ENCODE results near the gene ZNHIT1. TPM values are rescaled to one million over a fixed set of nuclear protein-coding genes. Genes with fewer than 3 reads are reported as not detected.
A peak's percentile ranks its signal among the peaks of the same experiment; 100 is the strongest.

Gene ZNHIT1
- polyA plus RNA-seq, 1 donor (not counting 4 experiments of a cell fraction or from before 2014, with no cell fraction given): 46.4 TPM

DNA sequence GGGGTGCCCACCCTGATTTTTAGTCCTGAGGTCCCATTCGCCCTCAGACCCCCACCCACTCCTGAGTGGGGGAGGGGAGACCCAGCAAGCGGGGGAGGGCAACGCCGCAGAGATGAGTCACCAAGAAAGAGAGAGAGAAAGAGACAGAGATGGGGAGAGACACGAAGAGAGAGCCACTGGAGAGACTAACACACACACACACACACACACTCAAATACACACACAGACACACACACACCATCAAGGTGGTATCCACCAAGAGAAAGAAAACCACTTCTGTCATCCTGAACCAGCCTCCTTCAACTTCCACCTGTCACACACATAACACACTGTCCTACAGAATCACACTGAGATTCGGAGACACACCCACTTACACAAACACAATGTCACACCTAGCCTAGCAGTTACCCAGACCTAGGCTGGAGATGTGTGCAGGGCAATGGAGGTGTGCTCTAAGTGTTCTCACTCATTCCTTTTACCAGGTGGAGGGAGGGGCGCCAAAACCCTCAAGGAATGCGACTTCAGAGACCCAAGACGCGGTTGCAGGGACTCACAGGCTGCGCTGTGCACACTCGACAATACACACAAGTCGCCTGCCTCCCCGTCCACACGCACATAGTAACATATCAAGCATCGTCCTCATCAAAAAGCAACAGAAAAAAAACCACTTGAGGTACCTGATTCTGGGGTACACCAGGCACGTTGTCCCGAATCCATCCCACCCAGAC is 48.7 kb upstream of the ZNHIT1 start:
- dilution Hi-C loops (cut with MboI; ENCODE audit: extremely low pct_ligation_motif_present, low sequenced_read_pairs): no loop called here
- Histone ChIP-seq H3K36me3 (ENCODE audit: control insufficient read depth in 2 of 2, extremely low read depth in 1 of 2, insufficient read depth in 2 of 2, low read length in 2 of 2) (no peaks in the 10 kb centered on the region), H3K9me3 (ENCODE audit: control insufficient read depth, low read depth, low read length) (no peaks in the 10 kb centered on the region), H2AFZ (ENCODE audit: control insufficient read depth, low read length) (no peak overlapping the region), H3K79me2 (ENCODE audit: control insufficient read depth, insufficient read depth, low read length) (no peaks in the 10 kb centered on the region), H3K4me1 (ENCODE audit: control insufficient read depth, extremely low read depth, insufficient read depth, low read length) (peaks cover 38% of the 10 kb centered on the region), H3K27ac (ENCODE audit: control insufficient read depth, insufficient read depth, low read length) (no peak overlapping the region), H3K9me1 (ENCODE audit: control insufficient read depth, extremely low read depth, insufficient read depth, low read length) (no peaks in the 10 kb centered on the region), H3K9ac (ENCODE audit: control insufficient read depth, extremely low read depth, insufficient read depth, low read length) (no peak overlapping the region), H3K4me3 (ENCODE audit: control insufficient read depth in 2 of 3, extremely low read depth in 1 of 3, insufficient read depth in 2 of 3, low read depth in 1 of 3, low read length in 3 of 3) (peak overlapping the region in 1 of 3 experiments; percentile 4), H4K20me1 (ENCODE audit: control insufficient read depth, extremely low read depth, insufficient read depth, low read length) (peaks cover 3% of the 10 kb centered on the region), H3K27me3 (ENCODE audit: control insufficient read depth, extremely low read depth, insufficient read depth, low read length) (peaks cover 94% of the 10 kb centered on the region), H3K4me2 (ENCODE audit: control insufficient read depth, extremely low read depth, insufficient read depth, low read depth, low read length) (peak overlapping the region; percentile 66)
- DNase-seq (ENCODE audit: low read depth, low spot score) (no peak), FAIRE-seq (peak; percentile 26)
- no peak for TF ChIP-seq EZH2 (IDR thresholded peaks at IDR 0.05; ENCODE audit: low read length)
- no peak for TF ChIP-seq CTCF (optimal IDR thresholded peaks at IDR 0.05 in 1 of 3, IDR thresholded peaks at IDR 0.05 in 1 of 3, conservative IDR thresholded peaks at IDR 0.05 in 1 of 3; ENCODE audit: extremely low read depth in 1 of 3, insufficient read depth in 2 of 3, low read length in 3 of 3)

DNA sequence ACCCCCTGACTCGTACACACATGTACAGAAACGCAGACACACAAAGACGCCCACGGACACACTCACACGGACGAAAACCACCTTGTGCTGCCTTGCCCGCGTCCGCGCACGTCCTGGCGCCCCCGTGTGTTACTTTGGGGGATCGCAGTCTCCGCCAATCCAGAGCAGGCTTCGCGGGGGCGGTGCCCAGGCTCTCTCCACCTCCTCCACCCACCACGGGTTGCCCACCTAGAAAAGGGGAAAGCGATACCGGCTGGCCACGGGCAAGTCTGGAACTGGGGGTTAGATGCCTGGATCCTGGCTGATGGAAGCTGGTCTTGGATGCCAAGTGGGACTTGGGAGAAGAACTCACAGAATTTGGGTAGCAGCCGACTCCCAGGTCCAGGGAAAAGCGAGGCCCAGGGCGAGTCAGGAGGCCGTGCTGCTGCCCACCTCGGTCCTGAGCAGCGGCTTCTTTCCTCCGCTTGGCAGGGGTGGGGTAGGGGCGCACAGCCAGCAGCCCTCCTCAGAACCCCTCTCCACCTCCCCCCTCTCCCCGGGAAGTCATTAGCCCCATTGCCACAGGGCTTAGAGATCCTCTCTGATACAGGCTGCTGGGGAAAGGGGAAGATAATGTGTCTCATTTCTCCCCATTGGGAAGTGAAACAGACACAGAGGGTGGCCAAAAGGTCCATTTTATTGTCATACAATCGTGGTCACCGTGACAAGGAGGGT is 48.0 kb upstream of the ZNHIT1 start:
- H3K36me3 ChIP-seq (ENCODE audit: control insufficient read depth in 2 of 2, extremely low read depth in 1 of 2, insufficient read depth in 2 of 2, low read length in 2 of 2): no peaks in the 10 kb centered on the region
- peak overlapping the region; percentile 66 for H3K4me2 ChIP-seq (ENCODE audit: control insufficient read depth, extremely low read depth, insufficient read depth, low read depth, low read length)
- H3K9me3 ChIP-seq (ENCODE audit: control insufficient read depth, low read depth, low read length): no peaks in the 10 kb centered on the region
- TF ChIP-seq CTCF (optimal IDR thresholded peaks at IDR 0.05 in 1 of 3, IDR thresholded peaks at IDR 0.05 in 1 of 3, conservative IDR thresholded peaks at IDR 0.05 in 1 of 3; ENCODE audit: extremely low read depth in 1 of 3, insufficient read depth in 2 of 3, low read length in 3 of 3) (peak; percentile 94 to 97 (median 95)), EZH2 (IDR thresholded peaks at IDR 0.05; ENCODE audit: low read length) (no peak)
- peak; percentile 60 for FAIRE-seq
- no peak for DNase-seq (ENCODE audit: low read depth, low spot score)
- H3K27me3 ChIP-seq (ENCODE audit: control insufficient read depth, extremely low read depth, insufficient read depth, low read length): peaks cover 94% of the 10 kb centered on the region
- H3K9me1 ChIP-seq (ENCODE audit: control insufficient read depth, extremely low read depth, insufficient read depth, low read length): no peaks in the 10 kb centered on the region
- H4K20me1 ChIP-seq (ENCODE audit: control insufficient read depth, extremely low read depth, insufficient read depth, low read length): peaks cover 3% of the 10 kb centered on the region
- no peak overlapping the region for H3K9ac ChIP-seq (ENCODE audit: control insufficient read depth, extremely low read depth, insufficient read depth, low read length)
- peaks cover 38% of the 10 kb centered on the region for H3K4me1 ChIP-seq (ENCODE audit: control insufficient read depth, extremely low read depth, insufficient read depth, low read length)
- dilution Hi-C loops (cut with MboI; ENCODE audit: extremely low pct_ligation_motif_present, low sequenced_read_pairs): no loop called here
- H3K27ac ChIP-seq (ENCODE audit: control insufficient read depth, insufficient read depth, low read length): no peak overlapping the region
- no peaks in the 10 kb centered on the region for H3K79me2 ChIP-seq (ENCODE audit: control insufficient read depth, insufficient read depth, low read length)
- H3K4me3 ChIP-seq (ENCODE audit: control insufficient read depth in 2 of 3, extremely low read depth in 1 of 3, insufficient read depth in 2 of 3, low read depth in 1 of 3, low read length in 3 of 3): peak overlapping the region in 1 of 3 experiments; percentile 4
- H2AFZ ChIP-seq (ENCODE audit: control insufficient read depth, low read length): no peak overlapping the region
